Adrenal gland (tissue), 5 donors: ENCODE results near the gene PTPRN2.

Source experiments
- CTCF ChIP-seq, 6 experiments: fragments of 450-650 bp in 4 of 6; fragments of 200-600 bp in 2 of 6; sonication (generic) in 1 of 6; IDR thresholded peaks; 1 replicate in 5 of 6; 2 replicates in 1 of 6; pipeline versions ENCODE4 v1.5.1 to v1.8.0; 2016 to 2021; ENCODE audit warnings: antibody characterized with exemption in 6 of 6, mild to moderate bottlenecking in 2 of 6, moderate library complexity in 1 of 6
- POLR2A ChIP-seq, 2 donors: fragments of 450-650 bp; IDR thresholded peaks; one replicate each; pipeline ENCODE4 v1.6.1; 2017; ENCODE audit warnings: antibody characterized with exemption in 2 of 2, mild to moderate bottlenecking in 2 of 2, moderate library complexity in 1 of 2
- donor health status: DM: no; HTN: no; CAD: no.

DNA sequence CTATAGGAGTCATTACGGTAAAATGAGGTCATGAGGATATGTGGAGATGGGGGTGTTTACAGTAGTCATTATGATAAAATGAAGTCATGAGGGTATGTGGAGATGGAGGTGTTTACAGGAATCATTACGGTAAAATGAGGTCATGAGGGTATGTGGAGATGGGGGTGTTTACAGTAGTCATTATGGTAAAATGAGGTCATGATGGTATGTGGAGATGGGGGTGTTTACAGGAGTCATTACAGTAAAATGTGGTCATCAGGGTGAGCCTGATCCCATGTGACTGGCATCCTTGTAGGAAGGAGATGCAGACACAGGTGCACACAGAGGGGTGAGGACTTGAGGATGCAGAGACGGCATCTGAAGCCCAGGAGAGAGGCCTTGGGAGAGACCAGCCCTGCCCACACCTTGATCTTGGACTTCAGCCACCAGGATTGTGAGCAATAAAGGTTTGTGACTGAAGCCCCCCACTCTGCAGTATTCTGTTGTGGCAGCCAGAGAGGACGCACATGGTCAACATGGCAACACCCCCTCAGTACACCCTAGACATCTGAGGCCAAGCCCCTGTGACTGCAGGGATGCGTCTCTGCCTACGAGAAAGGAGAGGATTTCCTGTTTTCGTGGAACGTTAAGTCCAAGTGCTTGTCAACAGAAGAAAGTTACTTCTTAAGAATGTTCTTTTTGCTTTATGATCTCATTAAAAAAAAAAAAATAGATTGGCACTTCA is 706.4 kb downstream of the PTPRN2 start:
- TF ChIP-seq CTCF (IDR thresholded peaks at IDR 0.05) (no peak), POLR2A (IDR thresholded peaks at IDR 0.05) (no peak)
